ENCODE data around the gene FAM227B.

DNA sequence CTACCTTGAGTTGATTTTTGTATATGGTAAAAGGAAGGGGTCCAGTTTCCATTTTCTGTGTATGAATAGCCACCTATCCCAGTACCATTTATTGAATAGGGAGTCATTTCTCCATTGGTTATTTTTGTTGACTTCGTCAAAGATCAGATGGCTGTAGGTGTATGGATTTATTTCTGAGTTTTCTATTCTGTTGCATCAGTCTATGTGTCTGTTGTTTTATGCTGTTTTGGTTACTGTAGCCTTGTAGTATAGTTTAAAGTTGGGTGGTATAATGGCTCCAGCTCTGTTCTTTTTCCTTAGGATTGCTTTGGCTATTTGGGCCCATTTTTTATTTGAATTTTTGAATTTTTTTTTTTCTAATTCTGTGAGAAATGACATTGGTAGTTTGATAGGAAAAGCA lies 323.0 kb downstream of the FAM227B start:
- TF ChIP-seq POLR2A (IDR thresholded peaks at IDR 0.05), result no peak
- TF ChIP-seq, protein P1, sequence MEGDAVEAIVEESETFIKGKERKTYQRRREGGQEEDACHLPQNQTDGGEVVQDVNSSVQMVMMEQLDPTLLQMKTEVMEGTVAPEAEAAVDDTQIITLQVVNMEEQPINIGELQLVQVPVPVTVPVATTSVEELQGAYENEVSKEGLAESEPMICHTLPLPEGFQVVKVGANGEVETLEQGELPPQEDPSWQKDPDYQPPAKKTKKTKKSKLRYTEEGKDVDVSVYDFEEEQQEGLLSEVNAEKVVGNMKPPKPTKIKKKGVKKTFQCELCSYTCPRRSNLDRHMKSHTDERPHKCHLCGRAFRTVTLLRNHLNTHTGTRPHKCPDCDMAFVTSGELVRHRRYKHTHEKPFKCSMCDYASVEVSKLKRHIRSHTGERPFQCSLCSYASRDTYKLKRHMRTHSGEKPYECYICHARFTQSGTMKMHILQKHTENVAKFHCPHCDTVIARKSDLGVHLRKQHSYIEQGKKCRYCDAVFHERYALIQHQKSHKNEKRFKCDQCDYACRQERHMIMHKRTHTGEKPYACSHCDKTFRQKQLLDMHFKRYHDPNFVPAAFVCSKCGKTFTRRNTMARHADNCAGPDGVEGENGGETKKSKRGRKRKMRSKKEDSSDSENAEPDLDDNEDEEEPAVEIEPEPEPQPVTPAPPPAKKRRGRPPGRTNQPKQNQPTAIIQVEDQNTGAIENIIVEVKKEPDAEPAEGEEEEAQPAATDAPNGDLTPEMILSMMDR (IDR thresholded peaks at IDR 0.05), result no peak
